Measurements from ENCODE around the gene ABLIM2. TPM values are rescaled to one million over a fixed set of nuclear protein-coding genes. Genes with fewer than 3 reads are reported as not detected.

The ABLIM2 gene
- total RNA-seq, 6 experiments from 2014 or later, result 0.14 TPM; not detected in 5

DNA sequence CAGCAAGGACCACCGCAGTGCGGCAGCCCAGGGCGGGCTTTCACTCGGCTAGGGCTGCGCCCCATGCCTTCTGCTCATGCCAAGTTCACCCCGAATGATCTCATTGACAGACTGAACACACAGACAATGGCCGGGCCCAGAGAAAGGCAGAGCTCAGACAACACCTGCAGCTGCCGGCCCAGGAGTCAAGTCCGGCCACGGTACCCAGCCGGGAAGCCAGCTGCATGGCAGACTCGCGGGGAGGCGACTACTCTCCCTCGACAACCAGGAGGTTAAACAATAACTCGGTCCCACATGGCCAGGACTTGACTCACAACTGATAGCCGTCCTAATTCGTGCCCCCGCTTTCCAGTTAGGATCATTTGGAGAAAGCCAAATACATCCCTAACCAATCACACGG lies 50.4 kb downstream of the ABLIM2 start:
- no peaks in the 10 kb centered on the region for H3K36me3 Mint-ChIP-seq (ENCODE audit: low read depth)
- H3K27ac Mint-ChIP-seq, result no peak overlapping the region
- TF ChIP-seq, protein P1, sequence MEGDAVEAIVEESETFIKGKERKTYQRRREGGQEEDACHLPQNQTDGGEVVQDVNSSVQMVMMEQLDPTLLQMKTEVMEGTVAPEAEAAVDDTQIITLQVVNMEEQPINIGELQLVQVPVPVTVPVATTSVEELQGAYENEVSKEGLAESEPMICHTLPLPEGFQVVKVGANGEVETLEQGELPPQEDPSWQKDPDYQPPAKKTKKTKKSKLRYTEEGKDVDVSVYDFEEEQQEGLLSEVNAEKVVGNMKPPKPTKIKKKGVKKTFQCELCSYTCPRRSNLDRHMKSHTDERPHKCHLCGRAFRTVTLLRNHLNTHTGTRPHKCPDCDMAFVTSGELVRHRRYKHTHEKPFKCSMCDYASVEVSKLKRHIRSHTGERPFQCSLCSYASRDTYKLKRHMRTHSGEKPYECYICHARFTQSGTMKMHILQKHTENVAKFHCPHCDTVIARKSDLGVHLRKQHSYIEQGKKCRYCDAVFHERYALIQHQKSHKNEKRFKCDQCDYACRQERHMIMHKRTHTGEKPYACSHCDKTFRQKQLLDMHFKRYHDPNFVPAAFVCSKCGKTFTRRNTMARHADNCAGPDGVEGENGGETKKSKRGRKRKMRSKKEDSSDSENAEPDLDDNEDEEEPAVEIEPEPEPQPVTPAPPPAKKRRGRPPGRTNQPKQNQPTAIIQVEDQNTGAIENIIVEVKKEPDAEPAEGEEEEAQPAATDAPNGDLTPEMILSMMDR (IDR thresholded peaks at IDR 0.05), result no peak
- no peaks in the 10 kb centered on the region for H3K4me1 Mint-ChIP-seq (ENCODE audit: low read depth)
- H3K27me3 Mint-ChIP-seq (ENCODE audit: insufficient read depth), result peaks cover 52% of the 10 kb centered on the region
- no peaks in the 10 kb centered on the region for H3K9me3 Mint-ChIP-seq
- no peak for DNase-seq
- no peak overlapping the region for H3K4me3 Mint-ChIP-seq

GRCh38 chr4:8107146-8107657 lies 51.4 kb downstream of the ABLIM2 start:
- H3K4me1 Mint-ChIP-seq (ENCODE audit: low read depth), result no peaks in the 10 kb centered on the region
- H3K9me3 Mint-ChIP-seq, result no peaks in the 10 kb centered on the region
- no peaks in the 10 kb centered on the region for H3K36me3 Mint-ChIP-seq (ENCODE audit: low read depth)
- no peak overlapping the region for H3K4me3 Mint-ChIP-seq
- TF ChIP-seq, protein P1 (IDR thresholded peaks at IDR 0.05), result no peak; the same call in 1 of the 2 replicates
- DNase-seq, result no peak
- peaks cover 51% of the 10 kb centered on the region for H3K27me3 Mint-ChIP-seq (ENCODE audit: insufficient read depth)
- H3K27ac Mint-ChIP-seq, result no peak overlapping the region

DNA sequence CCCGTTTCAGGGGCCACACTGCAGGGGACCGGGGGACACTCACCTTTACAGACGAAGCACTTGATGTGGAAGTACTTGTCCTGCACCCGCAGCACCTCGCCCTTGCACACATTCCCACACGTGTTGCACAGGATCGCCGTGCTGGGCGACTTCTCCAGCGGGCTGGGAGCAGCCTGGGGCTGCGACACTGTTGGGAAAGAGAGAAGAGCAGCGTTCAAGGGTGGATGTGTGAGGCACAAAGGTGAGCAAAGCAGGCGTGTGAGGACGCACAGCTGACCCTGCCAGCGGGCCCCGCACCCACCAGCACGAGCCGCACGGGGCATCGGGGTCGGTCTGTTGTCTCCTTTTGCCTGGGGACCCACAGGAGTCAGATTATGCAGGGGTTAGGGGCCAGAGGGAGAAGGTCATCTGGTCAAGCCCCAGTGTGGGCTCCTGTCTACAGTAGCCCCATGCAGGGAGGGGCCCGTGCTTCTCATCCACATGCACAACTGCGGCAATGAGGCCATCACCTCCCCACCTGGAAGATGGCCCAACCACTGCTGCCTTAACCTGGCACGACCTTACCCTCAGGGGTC lies 52.1 kb downstream of the ABLIM2 start:
- no peaks in the 10 kb centered on the region for H3K36me3 Mint-ChIP-seq (ENCODE audit: low read depth)
- DNase-seq, result no peak
- H3K4me3 Mint-ChIP-seq, result no peak overlapping the region
- TF ChIP-seq, protein P1 (IDR thresholded peaks at IDR 0.05), result no peak
- H3K27me3 Mint-ChIP-seq (ENCODE audit: insufficient read depth), result peaks cover 55% of the 10 kb centered on the region
- H3K4me1 Mint-ChIP-seq (ENCODE audit: low read depth), result 0 out of 2 replicates have a peak, but pooled peaks cover 1% of the 10 kb centered on the region
- no peak overlapping the region for H3K27ac Mint-ChIP-seq
- H3K9me3 Mint-ChIP-seq, result no peaks in the 10 kb centered on the region

- Mint-ChIP-seq H3K36me3 (ENCODE audit: low read depth) (no peaks in the 10 kb centered on the region), H3K9me3 (no peaks in the 10 kb centered on the region), H3K27ac (no peak overlapping the region), H3K4me1 (ENCODE audit: low read depth) (0 out of 2 replicates have a peak, but pooled peaks cover 4% of the 10 kb centered on the region), H3K27me3 (ENCODE audit: insufficient read depth) (peaks cover 53% of the 10 kb centered on the region), H3K4me3 (no peak overlapping the region)
- no peak for DNase-seq
- TF ChIP-seq, protein P1 (IDR thresholded peaks at IDR 0.05), result no peak
Measured at GRCh38 chr4:8105306-8106100, 53.1 kb downstream of the ABLIM2 start.

- TF ChIP-seq, protein P1 (IDR thresholded peaks at IDR 0.05), result no peak
- H3K27ac Mint-ChIP-seq, result no peak overlapping the region
- no peak for DNase-seq
- H3K36me3 Mint-ChIP-seq (ENCODE audit: low read depth), result no peaks in the 10 kb centered on the region
- H3K4me3 Mint-ChIP-seq, result no peak overlapping the region
- H3K27me3 Mint-ChIP-seq (ENCODE audit: insufficient read depth), result peaks cover 50% of the 10 kb centered on the region
- no peaks in the 10 kb centered on the region for H3K9me3 Mint-ChIP-seq
- H3K4me1 Mint-ChIP-seq (ENCODE audit: low read depth), result 0 out of 2 replicates have a peak, but pooled peaks cover 4% of the 10 kb centered on the region
Measured at GRCh38 chr4:8104491-8105305, 53.9 kb downstream of the ABLIM2 start.
